GM19099 (cell line): ENCODE data around the gene HAGHL.

Experiments used
- POLR2A ChIP-seq: IDR thresholded peaks from 3 replicates; pipeline ENCODE4 v1.6.1; 2011; ENCODE audit warnings: low read depth; ENCODE audit not compliant: insufficient read length; ENCODE audit errors: extremely low read depth

The HAGHL gene

DNA sequence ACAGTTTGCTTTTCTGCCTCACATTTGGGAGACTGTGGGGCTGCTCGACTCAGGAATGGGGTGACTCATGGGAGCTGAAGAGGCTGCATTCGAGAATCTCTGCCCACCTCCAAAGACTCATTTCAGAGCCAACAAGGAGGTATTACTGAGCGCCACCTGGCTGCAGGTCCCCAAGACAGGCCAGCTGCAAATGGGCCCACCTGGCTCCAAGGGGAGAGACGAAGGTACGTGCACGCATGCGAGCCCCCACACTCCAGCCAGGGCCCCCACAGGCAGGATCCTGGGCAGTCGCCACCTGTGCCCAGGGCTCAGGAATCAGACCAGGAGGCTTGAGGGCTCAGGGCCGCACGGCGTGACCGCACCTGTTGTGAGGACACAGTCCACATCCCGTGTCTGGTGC lies 6.0 kb downstream of the HAGHL start:
- no peak for TF ChIP-seq POLR2A

DNA sequence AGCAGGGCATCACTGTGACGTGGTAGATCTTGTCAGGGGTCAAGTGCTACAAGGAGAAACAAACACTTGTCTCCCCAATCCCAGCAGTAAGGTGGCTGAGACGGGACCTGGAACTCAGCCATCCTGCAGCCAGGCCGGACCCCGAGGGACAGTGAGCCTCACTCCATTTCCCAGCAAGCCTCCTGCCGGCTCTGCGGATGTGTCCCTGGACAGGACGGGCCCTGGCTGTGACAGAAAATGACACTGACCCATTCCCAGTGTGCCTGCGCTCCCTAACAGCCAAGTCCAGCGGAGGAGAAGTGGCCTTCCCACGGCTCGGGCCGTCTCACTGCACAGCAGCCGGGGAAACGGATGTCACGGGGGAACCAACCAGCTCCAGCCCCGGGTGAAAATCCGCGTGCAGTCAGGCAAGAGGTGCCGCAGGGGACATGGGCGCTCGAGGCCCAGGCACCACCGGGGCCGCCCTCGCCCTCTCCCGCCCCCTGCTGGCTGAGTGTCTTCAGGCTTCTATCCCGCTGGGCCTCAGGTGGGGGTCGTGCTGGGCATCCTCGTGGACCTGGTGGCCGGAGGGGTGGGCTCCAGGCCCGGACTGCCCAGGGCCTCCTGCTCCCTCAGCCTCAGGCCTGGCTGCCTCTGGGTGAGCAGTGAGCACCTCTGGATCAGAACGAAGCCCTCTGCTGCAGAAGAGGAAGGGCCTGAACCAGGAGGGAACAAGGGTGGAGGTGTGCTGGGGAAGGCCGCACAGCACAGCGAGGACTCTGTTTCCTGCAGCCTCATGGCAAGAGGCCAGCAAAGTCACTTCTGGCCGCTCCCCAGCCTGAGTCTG lies 6.7 kb downstream of the HAGHL start:
- no peak for TF ChIP-seq POLR2A

DNA sequence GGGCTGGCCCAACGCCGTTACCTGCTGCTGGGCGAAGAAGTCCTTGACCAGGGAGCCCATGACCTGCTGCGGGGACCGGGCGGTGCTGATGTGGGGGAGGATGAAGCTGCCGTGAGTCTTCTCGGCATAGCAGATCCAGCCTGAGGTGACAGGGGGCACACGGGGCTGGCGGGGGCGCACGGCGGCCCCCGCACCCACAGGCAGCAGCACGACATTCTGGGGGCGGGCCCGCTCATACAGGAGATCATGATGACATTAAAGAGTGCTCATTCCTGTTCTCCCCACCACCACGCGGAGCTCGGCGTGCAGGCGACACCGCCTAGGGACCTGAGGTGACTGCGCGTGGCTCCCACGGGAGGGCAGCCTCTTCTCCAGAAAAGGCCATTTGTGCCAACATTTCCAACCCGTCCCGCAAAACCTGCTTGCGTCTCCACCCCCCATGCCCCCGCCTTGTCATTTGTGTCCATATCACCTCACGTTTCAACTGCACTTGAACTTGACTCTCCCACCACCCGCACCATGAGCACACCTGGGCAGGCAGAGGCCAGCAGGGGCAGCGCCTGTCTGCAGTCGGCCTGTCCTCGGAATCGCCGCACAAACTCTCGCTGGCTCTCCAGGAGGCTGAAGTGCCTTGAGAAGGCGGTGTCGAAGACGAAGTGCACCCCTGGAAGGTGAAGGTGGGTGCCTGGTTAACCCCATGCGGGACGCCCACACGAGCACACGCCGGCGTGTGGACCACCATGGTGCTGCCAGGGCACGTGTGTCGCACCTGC lies 7.5 kb downstream of the HAGHL start:
- TF ChIP-seq POLR2A: no peak

DNA sequence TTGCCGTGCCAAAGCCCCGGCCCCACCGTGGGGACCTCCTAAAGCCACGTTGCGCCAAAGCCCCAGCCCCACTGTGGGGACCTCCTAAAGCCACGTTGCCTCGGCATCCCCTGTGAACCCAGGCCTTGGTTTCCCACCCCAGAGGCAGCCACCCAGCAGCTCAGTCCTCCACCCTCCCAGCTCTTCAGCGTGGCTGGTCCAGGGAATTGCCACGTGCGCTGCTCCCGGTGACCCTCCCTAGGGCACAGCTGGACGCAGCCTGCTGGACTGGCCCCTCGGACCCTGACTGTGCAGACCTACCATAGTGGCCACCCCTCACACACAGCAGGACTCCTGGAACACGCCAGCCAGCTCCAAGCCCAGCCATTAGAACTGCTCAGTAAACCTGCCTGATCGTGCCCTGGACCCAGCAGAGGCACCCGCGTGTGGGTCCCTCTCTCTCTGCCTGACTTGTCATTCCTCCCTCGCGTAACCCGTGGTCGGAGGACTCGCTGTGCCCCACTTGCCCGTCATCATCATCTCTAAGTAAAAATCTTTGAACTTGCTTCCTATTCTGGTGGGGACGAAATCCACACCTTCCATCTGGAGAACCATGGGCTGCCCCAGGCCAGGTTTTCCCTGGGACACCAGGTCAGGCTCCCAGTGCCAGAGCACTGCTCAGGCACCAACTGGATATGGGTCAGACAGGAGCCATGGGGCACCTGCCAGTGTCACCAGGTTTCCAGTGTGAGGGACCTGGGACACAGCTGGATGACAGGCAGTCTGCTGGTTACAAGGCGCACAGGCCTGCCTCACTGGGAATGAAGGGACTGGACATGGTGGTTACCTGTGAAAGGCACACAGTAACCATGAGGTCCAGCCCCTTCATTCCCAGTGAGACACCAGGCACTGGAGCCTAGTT lies 8.3 kb downstream of the HAGHL start:
- no peak for TF ChIP-seq POLR2A

DNA sequence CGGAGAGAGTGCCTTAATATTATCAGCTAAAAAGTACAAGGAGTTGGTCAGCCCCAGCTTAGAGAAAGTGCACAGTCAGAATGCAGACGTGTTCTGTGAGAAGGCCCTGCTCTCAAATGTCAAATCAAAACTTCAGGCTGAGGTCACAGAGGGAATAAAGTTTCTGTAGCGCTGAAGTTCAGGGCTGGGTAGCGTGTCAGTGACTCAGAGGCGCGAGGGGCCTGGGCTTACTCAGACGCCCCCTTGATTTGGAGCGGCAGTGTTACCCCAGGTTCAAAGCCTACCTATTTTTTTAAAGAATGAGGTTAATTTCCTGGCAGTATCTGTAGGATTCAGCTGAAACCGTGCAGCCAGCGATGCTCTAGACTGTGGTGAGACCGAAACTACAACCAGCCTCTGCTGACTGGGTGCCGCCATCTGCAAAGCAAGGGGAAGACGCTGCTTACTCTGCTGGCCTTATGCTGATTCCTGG lies 9.1 kb downstream of the HAGHL start:
- TF ChIP-seq POLR2A: no peak

DNA sequence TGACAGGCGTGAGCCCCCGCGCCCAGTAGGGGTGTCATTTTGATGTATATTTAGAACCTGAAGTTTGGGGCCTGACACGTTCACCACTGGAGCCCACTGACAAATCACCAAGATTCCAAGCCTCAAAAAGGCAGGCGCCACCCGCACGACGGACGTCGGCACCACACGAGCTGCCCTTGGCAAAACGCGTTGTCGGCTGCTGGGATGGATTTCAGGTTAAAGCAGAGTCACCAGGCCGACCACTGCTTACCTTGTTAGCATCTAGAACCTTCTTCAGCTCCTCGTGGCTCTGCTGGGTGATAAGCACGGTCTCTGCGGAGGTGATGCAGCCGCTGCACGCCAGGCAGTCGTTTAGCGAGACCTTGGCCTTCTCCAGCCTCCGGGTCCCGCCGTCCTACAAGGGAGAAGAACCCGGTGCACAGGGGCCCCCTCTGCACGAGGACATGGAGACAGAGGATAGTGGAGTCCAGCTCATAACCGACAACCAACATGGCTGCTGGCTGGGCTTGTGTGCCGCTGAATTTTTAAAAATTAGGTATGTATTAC lies 10.1 kb downstream of the HAGHL start:
- no peak for TF ChIP-seq POLR2A

DNA sequence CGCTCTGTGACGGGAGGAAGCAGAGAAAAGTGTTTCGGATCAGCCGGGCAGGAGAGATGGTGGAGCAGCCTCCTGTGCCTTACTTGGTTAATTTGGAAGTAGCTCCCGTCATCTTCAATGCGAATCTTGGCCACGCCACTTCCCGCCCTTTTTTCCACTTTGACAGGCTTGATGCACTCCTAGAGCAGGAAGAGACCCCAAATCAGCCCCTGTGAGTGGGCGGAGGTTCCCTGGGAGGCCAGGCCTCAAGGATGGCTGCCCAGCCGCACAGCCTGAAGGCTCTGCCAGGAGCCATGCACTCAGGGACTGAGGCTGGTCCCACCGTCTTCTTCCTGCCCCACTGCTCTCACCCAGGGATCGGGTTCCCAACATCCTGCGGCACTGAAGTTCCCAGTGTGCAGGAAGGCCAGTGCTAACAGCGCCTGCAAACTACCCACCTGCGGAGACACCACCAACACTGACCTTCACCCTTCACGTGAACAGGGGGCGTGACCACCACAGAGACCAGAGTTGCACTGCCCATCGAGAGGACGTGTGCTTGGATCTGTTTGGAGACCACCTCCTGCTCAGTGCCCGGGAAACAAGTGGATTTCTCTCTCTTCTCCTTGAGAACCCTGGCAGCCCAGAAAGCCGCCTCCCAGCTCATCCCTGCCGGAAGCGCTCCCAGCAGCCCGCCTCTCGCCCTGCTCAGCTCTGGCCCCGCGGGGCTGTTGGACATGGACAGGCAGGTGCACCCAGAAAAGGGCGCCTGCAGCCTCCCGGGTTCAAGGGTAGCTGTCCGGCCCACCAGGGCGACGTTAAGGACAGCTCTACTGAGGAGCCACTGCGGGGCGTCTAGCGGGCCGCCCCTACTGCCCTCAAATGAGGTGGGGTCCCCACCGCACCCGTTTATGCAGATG lies 12.9 kb downstream of the HAGHL start:
- TF ChIP-seq POLR2A: no peak

DNA sequence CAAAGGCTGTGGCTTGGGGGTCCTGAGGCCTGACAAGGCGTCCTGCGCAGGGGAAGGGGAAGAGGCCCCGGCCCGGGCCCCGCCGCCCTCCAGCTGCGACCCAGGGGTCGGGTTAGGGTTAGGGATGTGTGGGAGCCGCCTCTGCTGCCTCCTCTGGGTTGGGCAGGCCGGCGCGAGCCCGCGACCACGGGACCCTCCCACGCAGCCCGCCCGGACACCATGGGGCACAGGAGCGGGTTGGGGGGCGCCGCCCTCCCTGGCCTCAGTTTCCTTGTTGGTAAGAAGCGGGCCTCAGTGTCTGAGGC lies 13.5 kb downstream of the HAGHL start:
- TF ChIP-seq POLR2A: no peak

DNA sequence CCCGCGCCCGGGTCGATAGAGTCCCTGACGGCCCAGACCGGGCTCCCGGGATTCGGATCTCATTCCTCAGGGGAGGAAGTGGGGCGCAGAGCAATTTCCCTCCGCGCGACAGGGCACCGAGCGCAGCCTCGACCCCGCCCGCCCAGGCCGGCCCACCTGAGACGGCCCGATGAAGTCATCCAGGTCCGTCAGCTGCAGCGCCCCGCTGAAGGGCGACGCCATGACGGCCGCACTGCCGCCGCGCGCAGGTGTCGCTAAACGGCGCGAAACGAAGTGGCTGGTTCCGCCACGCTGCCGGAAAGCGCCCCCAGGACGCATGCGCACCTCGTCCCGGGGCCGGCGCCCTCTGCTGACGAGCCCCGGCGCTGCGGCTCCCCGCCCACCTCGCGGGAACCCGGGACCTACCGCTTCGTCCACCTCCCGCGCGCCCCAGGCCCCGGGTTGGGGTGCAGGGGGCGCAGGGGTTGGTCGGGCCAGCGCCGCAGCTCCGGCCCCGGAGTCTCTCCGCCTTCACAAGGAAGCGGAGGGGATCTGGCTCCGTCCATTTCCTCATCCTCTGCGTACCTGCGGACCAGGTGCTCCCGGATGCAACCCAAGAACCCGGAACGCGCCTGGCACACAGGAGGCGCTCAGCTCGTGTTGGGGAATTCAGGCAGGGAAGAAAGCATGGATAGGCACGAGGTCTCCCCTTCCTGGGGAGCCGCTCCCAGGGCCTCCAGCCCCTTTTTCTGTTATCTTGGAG lies 14.0 kb downstream of the HAGHL start, which contains the start of gene CIAO3:
CIAO3 (minus strand) TSS at position 234 of the 742 bp plus-strand sequence; CDS start at position 222, 12 bp downstream.
- TF ChIP-seq POLR2A: peak; percentile 78

DNA sequence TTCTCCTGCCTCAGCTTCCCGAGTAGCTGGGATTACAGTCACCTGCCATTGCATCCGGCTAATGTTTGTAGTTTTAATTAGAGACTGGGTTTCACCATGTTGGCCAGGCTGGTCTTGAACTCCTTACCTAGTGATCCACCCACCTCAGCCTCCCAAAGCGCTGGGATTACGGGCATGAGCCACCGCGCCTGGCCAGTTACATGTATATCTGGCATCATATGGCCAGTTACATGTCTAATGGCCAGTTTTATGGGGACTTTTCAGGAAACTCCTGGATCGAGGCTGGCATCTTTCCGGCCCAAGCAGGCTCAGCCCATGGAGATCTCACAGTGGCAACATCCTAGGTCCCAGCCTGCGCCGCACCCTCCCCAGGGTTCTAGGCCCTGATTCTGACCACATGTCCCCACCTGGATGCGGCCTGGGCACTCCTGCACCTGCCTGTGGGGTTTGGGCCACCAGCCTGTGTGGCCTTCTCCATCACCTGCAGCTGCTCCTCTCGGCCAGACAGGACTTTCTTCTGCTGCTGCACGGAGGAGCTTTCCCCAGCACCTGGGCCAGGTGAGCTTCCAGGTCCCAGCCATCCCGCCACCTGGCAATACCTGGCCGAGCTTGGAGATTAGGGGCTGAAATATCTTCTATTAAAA lies 15.2 kb downstream of the HAGHL start:
- no peak for TF ChIP-seq POLR2A

DNA sequence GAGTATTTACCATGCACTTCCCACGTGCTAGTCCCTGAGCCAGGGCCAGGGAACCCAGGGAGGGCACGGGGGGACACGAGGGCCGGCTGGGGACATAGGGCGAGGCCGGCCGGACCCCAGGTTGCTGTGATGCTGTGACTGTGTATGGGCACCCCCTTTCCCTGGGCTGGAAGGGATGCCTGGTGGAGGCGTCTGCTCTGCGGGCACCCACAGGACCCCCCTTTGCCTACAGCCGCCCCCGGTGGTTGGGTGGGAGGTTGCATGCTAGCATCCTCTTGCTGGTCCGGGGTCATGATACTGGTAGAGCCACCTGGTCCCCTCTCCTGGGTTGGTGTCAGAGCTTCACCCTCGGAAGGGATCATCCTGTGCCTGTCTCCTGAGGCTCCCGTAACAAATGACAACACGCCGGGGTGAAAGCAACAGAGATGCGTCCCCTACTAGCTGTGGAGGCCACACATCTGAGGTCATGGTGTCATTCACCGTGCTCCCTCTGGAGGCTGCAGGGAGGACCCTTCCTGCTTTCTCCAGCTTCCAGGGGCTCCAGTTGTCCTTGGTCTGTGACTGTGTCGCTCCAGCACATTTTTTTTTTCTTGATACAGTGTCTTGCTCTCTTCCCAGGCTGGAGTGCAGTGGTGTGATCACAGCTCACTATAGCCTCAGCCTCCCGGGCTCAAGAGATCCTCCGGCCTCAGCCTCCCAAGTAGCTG lies 17.0 kb downstream of the HAGHL start:
- TF ChIP-seq POLR2A: no peak

DNA sequence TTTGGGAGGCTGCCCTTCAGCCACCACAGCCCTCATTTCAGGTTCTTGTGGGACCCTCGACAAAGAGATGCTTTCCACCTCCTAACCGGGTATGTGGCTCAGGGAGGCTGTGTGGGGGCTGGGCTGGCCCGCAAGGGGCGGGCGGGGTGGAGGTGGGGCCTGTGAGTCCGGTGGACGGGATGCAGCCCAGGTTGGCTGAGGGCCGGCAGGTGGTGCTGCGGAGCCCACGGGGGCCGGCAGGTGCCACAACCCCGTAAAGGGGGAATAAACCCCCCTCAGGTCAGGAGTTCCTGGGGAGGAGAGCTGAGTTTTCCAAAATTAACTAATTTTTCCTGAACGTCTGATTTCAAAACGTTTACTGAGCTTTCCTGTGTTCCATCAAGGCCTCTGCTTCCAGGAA lies 18.8 kb downstream of the HAGHL start:
- TF ChIP-seq POLR2A: no peak
